ENCODE data around the gene SRGAP3. TPM values are rescaled to one million over a fixed set of nuclear protein-coding genes. Genes with fewer than 3 reads are reported as not detected.
A peak's percentile ranks its signal among the peaks of the same experiment; 100 is the strongest.

Gene SRGAP3
- total RNA-seq, 2 donors from 2014 or later: 1.9 to 4.4 TPM

- H3K27ac Mint-ChIP-seq: no peak overlapping the region
- ATAC-seq: no peak
Measured at GRCh38 chr3:8968375-8968882, 281.0 kb downstream of the SRGAP3 start.

DNA sequence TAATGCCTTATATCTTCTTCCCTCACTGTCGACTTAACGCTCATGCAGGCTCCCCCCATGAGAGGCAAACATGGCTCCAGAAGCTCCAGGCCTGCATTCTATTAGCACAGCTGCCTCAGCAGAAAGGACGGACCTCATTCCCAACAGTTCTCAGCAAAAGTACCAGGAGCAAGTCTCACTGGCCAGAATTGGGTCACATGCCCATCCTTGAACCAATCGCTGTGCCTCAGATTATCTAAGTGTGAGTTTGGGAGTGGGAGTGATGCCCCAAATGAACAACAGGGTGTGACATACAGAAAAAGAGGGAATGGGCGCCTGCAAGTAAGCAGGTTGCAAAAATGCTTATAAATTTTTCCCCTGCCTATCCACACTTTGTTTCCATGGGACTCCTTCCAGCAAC, 281.9 kb downstream of the SRGAP3 start:
- H3K9me3 Mint-ChIP-seq: peaks cover 0 to 3% of the 10 kb centered on the region in 2 donors
- ATAC-seq: no peak
- DNase-seq (ENCODE audit: low spot score in 2 of 2): no peak
- H3K27ac Mint-ChIP-seq: no peak overlapping the region
- peaks cover 9 to 11% of the 10 kb centered on the region in 2 donors for H3K36me3 Mint-ChIP-seq

More at GRCh38 chr3:8968375-8968882, 281.0 kb downstream of the SRGAP3 start:
- Mint-ChIP-seq H3K36me3 (peaks cover under 1 to 2% of the 10 kb centered on the region in 2 donors), H3K9me3 (peaks cover 0 to 3% of the 10 kb centered on the region in 2 donors)
- DNase-seq (ENCODE audit: low spot score in 2 of 2): no peak

DNA sequence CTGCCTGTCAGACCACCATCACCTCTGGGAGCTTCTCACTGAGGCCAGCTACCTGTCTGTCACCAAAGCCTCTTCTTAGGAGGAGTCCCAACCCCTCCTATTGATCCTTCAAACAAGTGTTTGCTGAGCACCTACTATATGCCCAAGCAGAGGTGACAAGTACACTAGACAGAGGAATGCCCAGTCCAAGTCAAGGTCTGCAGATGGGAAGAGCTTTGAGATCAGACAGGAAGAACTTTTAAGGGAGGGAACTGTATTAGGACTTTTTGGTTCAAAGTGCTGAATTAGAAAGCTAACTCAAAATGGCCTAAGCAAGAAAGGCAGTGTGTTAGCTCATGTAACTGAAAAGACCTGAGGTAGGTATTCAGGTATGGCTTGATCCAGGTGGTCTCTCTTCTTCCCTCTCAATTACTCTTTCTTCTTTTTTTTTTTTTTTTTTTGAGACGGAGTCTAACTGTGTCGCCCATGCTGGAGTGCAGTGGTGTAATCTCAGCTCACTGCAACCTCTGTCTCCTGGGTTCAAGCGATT, 282.6 kb downstream of the SRGAP3 start:
- Mint-ChIP-seq H3K27ac (no peak overlapping the region), H3K36me3 (peaks cover 12 to 16% of the 10 kb centered on the region in 2 donors), H3K9me3 (peaks cover 0 to 3% of the 10 kb centered on the region in 2 donors)
- ATAC-seq (no peak), DNase-seq (ENCODE audit: low spot score in 2 of 2) (no peak)

DNA sequence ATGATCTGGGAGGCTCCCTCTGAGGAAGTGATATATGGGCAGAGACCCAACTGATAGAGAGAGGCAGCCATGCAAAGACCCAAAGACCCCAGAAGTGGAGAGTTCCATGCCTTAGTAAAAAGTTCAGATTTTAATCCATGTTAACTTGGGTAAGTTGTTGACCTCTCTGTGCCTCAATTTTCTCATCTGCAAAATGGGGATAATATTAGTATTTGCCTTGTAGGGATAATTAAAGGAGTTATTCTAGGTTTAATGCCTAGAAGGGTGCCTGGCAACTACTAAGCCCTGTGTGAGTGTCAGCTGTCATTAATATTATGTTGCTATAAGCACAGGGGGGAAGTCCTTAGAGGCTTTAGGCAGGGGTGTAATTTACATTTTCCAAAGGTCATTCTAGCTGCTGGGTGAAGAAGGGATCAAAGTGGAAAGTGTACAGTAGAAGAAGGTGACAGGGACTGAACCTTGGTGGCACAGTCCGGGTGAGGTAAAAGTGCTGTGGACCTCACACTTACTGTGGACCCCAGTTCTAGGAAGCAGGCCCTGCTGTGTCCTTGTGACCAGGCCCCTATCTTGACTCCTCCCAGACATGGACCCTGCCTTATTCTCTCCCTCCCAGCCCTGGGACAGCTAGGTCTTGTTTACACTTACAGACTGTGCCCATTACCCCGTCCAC, 283.2 kb downstream of the SRGAP3 start:
- no peak for DNase-seq (ENCODE audit: low spot score in 2 of 2)

GRCh38 chr3:8964436-8965370, 284.7 kb downstream of the SRGAP3 start:
- Mint-ChIP-seq H3K36me3 (peaks cover 18 to 23% of the 10 kb centered on the region in 2 donors), H3K27ac (peak overlapping the region in 1 of 2 donors; percentile 98), H3K9me3 (peaks cover 0 to 3% of the 10 kb centered on the region in 2 donors)
- ATAC-seq (no peak), DNase-seq (ENCODE audit: low spot score in 2 of 2) (no peak)

More for the DNA sequence above, 283.2 kb downstream of the SRGAP3 start:
- H3K36me3 Mint-ChIP-seq: peaks cover 16 to 21% of the 10 kb centered on the region in 2 donors
- no peak for ATAC-seq
- H3K27ac Mint-ChIP-seq: peak overlapping the region in 1 of 2 donors; percentile 8
- H3K9me3 Mint-ChIP-seq: peaks cover 0 to 3% of the 10 kb centered on the region in 2 donors

- Mint-ChIP-seq H3K27ac (peak within 1 kb of the TSS; percentile 98), H3K9me3 (peaks cover 0 to 3% of the 10 kb centered on the region in 2 donors), H3K36me3 (peaks cover 29 to 30% of the 10 kb centered on the region in 2 donors)
- peak; percentile 90 to 94 for DNase-seq (ENCODE audit: low spot score in 2 of 2)
- ATAC-seq: peak; percentile 96
Measured at GRCh38 chr3:8963137-8963853, 286.2 kb downstream of the SRGAP3 start, which contains the start of gene RAD18. RAD18 (minus strand) TSS chr3:8963472; CDS start chr3:8963385, 87 bp downstream.

- peaks cover 0 to 3% of the 10 kb centered on the region in 2 donors for H3K9me3 Mint-ChIP-seq
- peaks cover 37 to 39% of the 10 kb centered on the region in 2 donors for H3K36me3 Mint-ChIP-seq
- ATAC-seq (no peak), DNase-seq (ENCODE audit: low spot score in 2 of 2) (no peak)
- peak overlapping the region; percentile 98 for H3K27ac Mint-ChIP-seq
Measured at GRCh38 chr3:8962226-8962861, 287.1 kb downstream of the SRGAP3 start.

- Mint-ChIP-seq H3K27ac (no peak overlapping the region), H3K9me3 (peaks cover 0 to 3% of the 10 kb centered on the region in 2 donors), H3K36me3 (peaks cover 44 to 51% of the 10 kb centered on the region in 2 donors)
- ATAC-seq (no peak), DNase-seq (ENCODE audit: low spot score in 2 of 2) (no peak)
Measured at GRCh38 chr3:8959668-8960067, 289.8 kb downstream of the SRGAP3 start.

DNA sequence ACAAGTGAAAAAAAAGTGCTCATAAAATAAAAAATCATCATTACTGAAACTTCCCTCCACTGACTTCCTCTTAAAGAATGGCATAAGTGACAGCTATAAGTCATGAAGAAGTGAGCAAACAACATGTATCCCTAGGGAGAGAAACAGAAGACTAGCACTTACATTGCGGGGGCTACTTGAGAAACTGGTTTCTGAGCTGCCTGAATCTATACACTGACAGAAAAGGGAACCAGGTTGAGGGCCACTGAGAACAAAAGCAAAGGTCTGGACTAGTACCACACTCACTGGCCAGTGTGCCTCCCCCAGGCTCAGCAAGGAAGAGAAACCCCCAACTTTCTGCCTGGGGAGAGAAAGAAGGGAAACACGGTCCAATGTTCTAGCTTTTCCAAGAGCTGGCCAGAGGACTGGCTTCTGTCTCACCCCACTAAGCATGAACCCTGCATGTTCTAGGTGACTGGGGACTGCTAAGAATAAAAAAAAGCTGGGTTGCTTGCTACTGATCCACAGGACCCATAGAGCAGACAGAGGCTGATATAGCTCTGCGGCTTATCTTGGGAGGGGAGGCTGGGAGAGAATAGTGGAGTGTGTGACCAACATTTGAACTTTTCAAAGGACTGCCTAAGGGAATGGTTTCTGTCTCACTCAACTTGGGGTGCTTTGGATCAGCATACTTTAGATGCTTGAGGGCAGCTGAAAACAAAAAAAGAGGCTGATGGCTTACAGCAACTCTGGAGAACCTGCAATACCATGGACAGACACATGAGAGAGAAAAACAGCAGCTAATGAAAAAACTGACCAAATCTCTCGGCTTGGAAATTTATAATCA, 294.3 kb downstream of the SRGAP3 start:
- peaks cover 21 to 45% of the 10 kb centered on the region in 2 donors for H3K36me3 Mint-ChIP-seq

GRCh38 chr3:8953313-8953712, 296.1 kb downstream of the SRGAP3 start:
- Mint-ChIP-seq H3K9me3 (no peaks in the 10 kb centered on the region), H3K27ac (no peak overlapping the region), H3K36me3 (peaks cover 14 to 35% of the 10 kb centered on the region in 2 donors)
- ATAC-seq: no peak
- DNase-seq (ENCODE audit: low spot score in 2 of 2): no peak

More for the DNA sequence above, 294.3 kb downstream of the SRGAP3 start:
- DNase-seq (ENCODE audit: low spot score in 2 of 2) (no peak), ATAC-seq (no peak)
- Mint-ChIP-seq H3K9me3 (no peaks in the 10 kb centered on the region), H3K27ac (no peak overlapping the region)

DNA sequence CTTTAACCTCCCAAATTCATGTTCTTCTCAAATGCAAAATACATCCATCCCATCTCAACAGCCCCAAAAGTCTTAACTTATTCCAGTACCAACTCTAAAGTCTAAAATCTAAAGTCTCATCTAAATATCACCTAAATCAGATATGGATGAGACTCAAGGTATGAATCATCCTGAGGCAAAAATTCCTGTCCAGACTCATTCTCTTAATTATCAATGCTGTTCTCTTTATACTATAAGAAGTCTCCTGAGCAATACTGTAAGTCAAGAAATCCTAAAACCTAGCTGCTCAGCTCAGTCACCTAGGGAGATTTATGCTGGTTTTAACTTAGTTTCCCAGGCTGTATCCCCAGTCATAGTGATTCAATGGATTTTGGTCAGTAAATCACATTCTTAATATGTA, 297.3 kb downstream of the SRGAP3 start:
- ATAC-seq (no peak), DNase-seq (ENCODE audit: low spot score in 2 of 2) (no peak)
- H3K27ac Mint-ChIP-seq: no peak overlapping the region
- H3K9me3 Mint-ChIP-seq: no peaks in the 10 kb centered on the region
- peaks cover 5 to 23% of the 10 kb centered on the region in 2 donors for H3K36me3 Mint-ChIP-seq

- ATAC-seq (peak; percentile 52 to 72), DNase-seq (ENCODE audit: low spot score in 2 of 2) (no peak)
- Mint-ChIP-seq H3K27ac (no peak overlapping the region), H3K36me3 (peaks cover 24 to 49% of the 10 kb centered on the region in 2 donors), H3K9me3 (peaks cover 0 to 9% of the 10 kb centered on the region in 2 donors)
Measured at GRCh38 chr3:8945890-8946600, 303.4 kb downstream of the SRGAP3 start.

- no peak for DNase-seq (ENCODE audit: low spot score in 2 of 2)
- no peak overlapping the region for H3K27ac Mint-ChIP-seq
Measured at GRCh38 chr3:8942746-8943488, 306.5 kb downstream of the SRGAP3 start.

DNA sequence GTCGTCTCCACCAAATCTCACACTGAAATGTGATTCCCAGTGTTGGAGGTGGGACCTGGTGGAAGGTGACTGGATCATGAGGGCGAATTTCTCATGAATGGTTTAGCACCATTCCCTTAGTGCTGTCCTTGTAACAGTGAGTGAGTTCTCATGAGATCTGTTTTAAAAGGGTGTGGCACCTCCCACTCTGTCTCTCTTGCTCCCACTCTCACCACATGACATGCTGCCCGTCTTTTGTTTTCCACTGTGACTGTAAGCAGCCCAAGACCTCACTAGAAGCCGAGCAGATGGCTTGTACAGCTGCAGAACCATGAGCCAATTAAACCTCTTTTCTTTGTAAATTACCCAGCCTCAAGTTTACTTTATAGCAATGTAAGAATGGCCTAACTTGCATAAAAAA, 307.3 kb downstream of the SRGAP3 start:
- H3K27ac Mint-ChIP-seq: no peak overlapping the region

More at GRCh38 chr3:8942746-8943488, 306.5 kb downstream of the SRGAP3 start:
- H3K9me3 Mint-ChIP-seq: peaks cover 0 to 9% of the 10 kb centered on the region in 2 donors
- no peak for ATAC-seq
- peaks cover 29 to 47% of the 10 kb centered on the region in 2 donors for H3K36me3 Mint-ChIP-seq

More for the DNA sequence above, 307.3 kb downstream of the SRGAP3 start:
- DNase-seq (ENCODE audit: low spot score in 2 of 2): no peak
- no peak for ATAC-seq
- H3K36me3 Mint-ChIP-seq: peaks cover 29 to 49% of the 10 kb centered on the region in 2 donors
- H3K9me3 Mint-ChIP-seq: peaks cover 0 to 9% of the 10 kb centered on the region in 2 donors

All from activated naive CD4-positive, alpha-beta T cell treated with anti-CD3 and anti-CD28 coated beads, Interleukin-2, amount 50 U/mL, for 72 hours (primary cell).